Cardiac atrium fibroblast (primary cell): ENCODE data around the gene MIS18A. TPM values are rescaled to one million over a fixed set of nuclear protein-coding genes. Genes with fewer than 3 reads are reported as not detected.

ENCODE experiments used
- total RNA-seq: library from RNA; depleted of rRNA; stranded (reverse); fragments of >200 nt; gene quantifications from 2 replicates; pipeline ENCODE4 v1.2.3, GENCODE V29; 2015

The MIS18A gene
- 3.8 and 6.5 TPM in 2 replicates for total RNA-seq

GRCh38 chr21:32278518-32279376 is at the start of gene MIS18A:
Gene MIS18A, minus strand, starts transcription at chr21:32279049. Its CDS starts 35 bp downstream, at chr21:32279014.

GRCh38 chr21:32298658-32299081 is 19.8 kb upstream of the MIS18A start, which contains the start of gene MRAP:
Gene MRAP, plus strand, starts transcription at chr21:32298855. Its CDS starts 117 bp downstream, at chr21:32298972.

Other genes starting within 250 kb of the MIS18A start
- gene MRAP, start 19.8 kb upstream of the MIS18A start, total RNA-seq: not detected in 2 replicates
- gene URB1, start 114.0 kb upstream of the MIS18A start, total RNA-seq: 10.5 and 14.3 TPM in 2 replicates
- 16.4 and 41.5 TPM in 2 replicates for gene EVA1C, start 133.7 kb upstream of the MIS18A start, total RNA-seq